Caco-2 (cell line): ENCODE measurements around the gene CNDP1. TPM values are rescaled to one million over a fixed set of nuclear protein-coding genes. Genes with fewer than 3 reads are reported as not detected.

ENCODE experiments used
- BruUV-seq: library from RNA; stranded (reverse); fragments of 400-500 nt; replicated peaks from 2 replicates; lab custom pipeline; 2021; lab: Mats Ljungman, UMichigan
- CTCF ChIA-PET: fragments of 300-600 bp; sonication (Branson Sonifier 250); formaldehyde crosslinking; loops from one replicate; lab custom pipeline; 2022; ENCODE audit warnings: antibody characterized with exemption; lab: Charles Lee
- POLR2A ChIA-PET: fragments of 300-600 bp; sonication (Branson Sonifier 250); formaldehyde crosslinking; loops from one replicate; lab custom pipeline; 2022; ENCODE audit warnings: antibody characterized with exemption; lab: Charles Lee
- DNase-seq, 2 experiments: peaks; one replicate each; pipeline versions ENCODE4 v3.0.0 to v3.0.0-alpha.2; 2020 to 2022
- H3K27me3 ChIP-seq: replicated peaks from 2 replicates; pipeline ENCODE4 v1.6.0; 2011; ENCODE audit warnings: low read length; ENCODE audit not compliant: control insufficient read depth, insufficient read depth
- H3K36me3 ChIP-seq: 2 replicates; pipeline ENCODE4 v1.5.1; 2011; ENCODE audit warnings: low read length; ENCODE audit not compliant: control insufficient read depth, insufficient read depth
- H3K4me1 ChIP-seq: fragments of 250-450 bp; sonication (Bioruptor Pico); 2 replicates; pipeline ENCODE4 v1.5.1; 2020; ENCODE audit warnings: mild to moderate bottlenecking
- H3K4me3 ChIP-seq: 2 replicates; pipeline ENCODE4 v1.5.1; 2011; ENCODE audit warnings: low read depth, mild to moderate bottlenecking, control low read depth, low read length
- H3K9me3 ChIP-seq: fragments of 250-450 bp; sonication (Bioruptor Pico); 2 replicates; pipeline ENCODE4 v1.5.1; 2020; ENCODE audit warnings: mild to moderate bottlenecking, moderate library complexity
- H3K27ac Mint-ChIP-seq: one replicate; pipeline ENCODE4 v1.8.0; 2022; ENCODE audit warnings: mixed read lengths; ENCODE audit not compliant: unreplicated experiment
- H3K27me3 Mint-ChIP-seq: one replicate; pipeline ENCODE4 v1.8.0; 2022; ENCODE audit warnings: mixed read lengths; ENCODE audit not compliant: insufficient read depth, unreplicated experiment
- H3K36me3 Mint-ChIP-seq: one replicate; pipeline ENCODE4 v1.8.0; 2022; ENCODE audit warnings: mild to moderate bottlenecking, mixed read lengths; ENCODE audit not compliant: insufficient read depth, unreplicated experiment
- H3K4me1 Mint-ChIP-seq: one replicate; pipeline ENCODE4 v1.8.0; 2022; ENCODE audit warnings: low read depth, mixed read lengths; ENCODE audit not compliant: unreplicated experiment
- H3K4me3 Mint-ChIP-seq: one replicate; pipeline ENCODE4 v1.8.0; 2022; ENCODE audit warnings: mild to moderate bottlenecking, moderate library complexity, mixed read lengths; ENCODE audit not compliant: unreplicated experiment
- H3K9me3 Mint-ChIP-seq: one replicate; pipeline ENCODE4 v1.8.0; 2022; ENCODE audit warnings: mixed read lengths; ENCODE audit not compliant: unreplicated experiment
- CTCF ChIP-seq, 2 experiments: fragments of 200-600 bp in 1 of 2; IDR thresholded peaks; 1 replicate in 1 of 2; 2 replicates in 1 of 2; pipeline versions ENCODE4 v1.5.1 to v1.8.0; 2011 to 2022; ENCODE audit warnings: antibody characterized with exemption in 1 of 2, control low read depth in 1 of 2, inconsistent platforms in 1 of 2, low read depth in 1 of 2, low read length in 1 of 2, mild to moderate bottlenecking in 1 of 2, moderate library complexity in 1 of 2; ENCODE audit not compliant: insufficient read depth in 1 of 2, severe bottlenecking in 1 of 2, unreplicated experiment in 1 of 2
- intact Hi-C: fragments of 100-400 bp; cut with micrococcal nuclease; formaldehyde crosslinking; loops from one replicate; pipeline ENCODE4 v1.10.0; 2022; ENCODE audit not compliant: unreplicated experiment
- total RNA-seq: library from RNA; stranded (reverse); gene quantifications from 2 replicates; pipeline ENCODE4 v1.2.3, GENCODE V29; 2022

The CNDP1 gene
- total RNA-seq, 1 experiment from 2014 or later, result 0.48 TPM

- H3K4me3 Mint-ChIP-seq, result no peak overlapping the region
- no peaks in the 10 kb centered on the region for H3K27me3 ChIP-seq
- DNase-seq, result no peak
- TF ChIP-seq CTCF (IDR thresholded peaks at IDR 0.05; ENCODE audit: insufficient read depth in 1 of 2, low read depth in 1 of 2, low read length in 1 of 2, severe bottlenecking in 1 of 2, unreplicated experiment in 1 of 2), result no peak
- no peak overlapping the region for H3K4me3 ChIP-seq
- H3K9me3 Mint-ChIP-seq, result no peaks in the 10 kb centered on the region
- CTCF ChIA-PET, result no interaction called here
- intact Hi-C loops, result no loop called here
- no peaks in the 10 kb centered on the region for H3K9me3 ChIP-seq
- no peak overlapping the region for H3K27ac Mint-ChIP-seq
- H3K36me3 ChIP-seq, result no peaks in the 10 kb centered on the region
- no peaks in the 10 kb centered on the region for H3K36me3 Mint-ChIP-seq
- peaks cover 10% of the 10 kb centered on the region for H3K27me3 Mint-ChIP-seq
- H3K4me1 ChIP-seq, result no peaks in the 10 kb centered on the region
- POLR2A ChIA-PET, result no interaction called here
- H3K4me1 Mint-ChIP-seq, result no peaks in the 10 kb centered on the region
- no TSS peak for BruUV-seq
Measured at GRCh38 chr18:74589021-74589420, 54.7 kb downstream of the CNDP1 start.

DNA sequence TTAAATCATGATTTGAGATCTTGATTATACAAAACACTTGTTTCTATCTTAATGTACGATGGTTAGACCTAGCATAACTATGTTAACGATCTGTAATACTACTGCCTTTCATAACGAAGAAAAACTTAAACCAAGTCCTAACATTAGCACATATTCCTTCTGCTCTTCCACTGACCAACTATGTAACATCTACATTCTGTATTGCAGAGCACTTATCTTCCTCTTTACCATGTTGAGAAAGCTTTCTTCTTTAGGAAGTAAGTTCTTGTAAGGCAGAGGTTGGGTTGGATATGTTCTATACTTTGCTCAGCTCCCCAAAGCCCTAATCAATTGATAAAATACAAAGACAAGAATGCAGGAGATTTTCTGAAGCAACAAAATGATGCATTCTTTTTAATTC is 55.5 kb downstream of the CNDP1 start:
- Histone ChIP-seq H3K9me3 (no peaks in the 10 kb centered on the region), H3K4me1 (no peaks in the 10 kb centered on the region), H3K27me3 (no peaks in the 10 kb centered on the region), H3K4me3 (no peak overlapping the region), H3K36me3 (no peaks in the 10 kb centered on the region)
- no peaks in the 10 kb centered on the region for H3K4me1 Mint-ChIP-seq
- no peak for DNase-seq
- H3K4me3 Mint-ChIP-seq, result no peak overlapping the region
- intact Hi-C loops, result no loop called here
- H3K36me3 Mint-ChIP-seq, result no peaks in the 10 kb centered on the region
- no peak overlapping the region for H3K27ac Mint-ChIP-seq
- ChIA-PET POLR2A (no interaction called here), CTCF (no interaction called here)
- TF ChIP-seq CTCF (IDR thresholded peaks at IDR 0.05; ENCODE audit: insufficient read depth in 1 of 2, low read depth in 1 of 2, low read length in 1 of 2, severe bottlenecking in 1 of 2, unreplicated experiment in 1 of 2), result no peak
- BruUV-seq, result no TSS peak
- peaks cover 7% of the 10 kb centered on the region for H3K27me3 Mint-ChIP-seq
- no peaks in the 10 kb centered on the region for H3K9me3 Mint-ChIP-seq

- H3K4me1 ChIP-seq, result no peaks in the 10 kb centered on the region
- no peak overlapping the region for H3K27ac Mint-ChIP-seq
- H3K36me3 Mint-ChIP-seq, result no peaks in the 10 kb centered on the region
- no peaks in the 10 kb centered on the region for H3K27me3 ChIP-seq
- no peaks in the 10 kb centered on the region for H3K36me3 ChIP-seq
- TF ChIP-seq CTCF (IDR thresholded peaks at IDR 0.05; ENCODE audit: insufficient read depth in 1 of 2, low read depth in 1 of 2, low read length in 1 of 2, severe bottlenecking in 1 of 2, unreplicated experiment in 1 of 2), result no peak
- no peak for DNase-seq
- H3K4me3 ChIP-seq, result no peak overlapping the region
- H3K4me3 Mint-ChIP-seq, result no peak overlapping the region
- peaks cover 3% of the 10 kb centered on the region for H3K27me3 Mint-ChIP-seq
- no TSS peak for BruUV-seq
- intact Hi-C loops, result no loop called here
- ChIA-PET POLR2A (no interaction called here), CTCF (no interaction called here)
- no peaks in the 10 kb centered on the region for H3K9me3 ChIP-seq
- no peaks in the 10 kb centered on the region for H3K4me1 Mint-ChIP-seq
- H3K9me3 Mint-ChIP-seq, result no peaks in the 10 kb centered on the region
Measured at GRCh38 chr18:74590671-74591070, 56.4 kb downstream of the CNDP1 start.
